Activated CD4-positive, alpha-beta T cell treated with anti-CD3 and anti-CD28 coated beads, Interleukin-2, Interleukin-4, amounts not matched to agents 100 ng/mL and 50 ng/mL, durations not matched to agents 16 hours and 8 hours (primary cell): ENCODE results near the gene SPOCK1.

Experiments used
- DNase-seq: peaks from one replicate; pipeline ENCODE4 v3.0.0-alpha.2; 2020; ENCODE audit warnings: low spot score

The SPOCK1 gene

GRCh38 chr5:137361280-137361679 lies 137.8 kb downstream of the SPOCK1 start:
- no peak for DNase-seq

- DNase-seq, result no peak
These were observed 138.5 kb downstream of the SPOCK1 start for GRCh38 chr5:137360607-137361006.

GRCh38 chr5:137359941-137360340 lies 139.2 kb downstream of the SPOCK1 start:
- DNase-seq, result no peak

GRCh38 chr5:137357436-137357835 lies 141.7 kb downstream of the SPOCK1 start:
- no peak for DNase-seq

- DNase-seq, result no peak
These were observed 143.0 kb downstream of the SPOCK1 start for GRCh38 chr5:137356127-137356526.

- no peak for DNase-seq
These were observed 143.4 kb downstream of the SPOCK1 start for GRCh38 chr5:137355708-137356107.

- no peak for DNase-seq
These were observed 147.0 kb downstream of the SPOCK1 start for GRCh38 chr5:137352095-137352494.

- no peak for DNase-seq
These were observed 148.3 kb downstream of the SPOCK1 start for GRCh38 chr5:137350791-137351190.

GRCh38 chr5:137348759-137349158 lies 150.4 kb downstream of the SPOCK1 start:
- DNase-seq, result no peak

- DNase-seq, result no peak
These were observed 151.3 kb downstream of the SPOCK1 start for GRCh38 chr5:137347865-137348264.

- no peak for DNase-seq
These were observed 152.8 kb downstream of the SPOCK1 start for GRCh38 chr5:137346281-137346680.

GRCh38 chr5:137345396-137345795 lies 153.7 kb downstream of the SPOCK1 start:
- no peak for DNase-seq

GRCh38 chr5:137344723-137345322 lies 154.3 kb downstream of the SPOCK1 start:
- peak; percentile 26 for DNase-seq

GRCh38 chr5:137344021-137344420 lies 155.1 kb downstream of the SPOCK1 start:
- no peak for DNase-seq

- no peak for DNase-seq
These were observed 156.4 kb downstream of the SPOCK1 start for GRCh38 chr5:137342764-137343163.

GRCh38 chr5:137341831-137342230 lies 157.3 kb downstream of the SPOCK1 start:
- DNase-seq, result no peak

- no peak for DNase-seq
These were observed 158.2 kb downstream of the SPOCK1 start for GRCh38 chr5:137340881-137341280.

- DNase-seq, result no peak
These were observed 162.5 kb downstream of the SPOCK1 start for GRCh38 chr5:137336565-137337120.

GRCh38 chr5:137336161-137336560 lies 163.0 kb downstream of the SPOCK1 start:
- DNase-seq, result no peak

- DNase-seq, result no peak
These were observed 163.6 kb downstream of the SPOCK1 start for GRCh38 chr5:137335493-137335892.

GRCh38 chr5:137333928-137334327 lies 165.2 kb downstream of the SPOCK1 start:
- DNase-seq, result no peak

- no peak for DNase-seq
These were observed 165.7 kb downstream of the SPOCK1 start for GRCh38 chr5:137333475-137333874.

- DNase-seq, result no peak
These were observed 166.8 kb downstream of the SPOCK1 start for GRCh38 chr5:137332296-137332695.

- DNase-seq, result no peak
These were observed 169.4 kb downstream of the SPOCK1 start for GRCh38 chr5:137329586-137330296.
